ENCODE measurements around the gene CD7. TPM values are rescaled to one million over a fixed set of nuclear protein-coding genes. Genes with fewer than 3 reads are reported as not detected.

Gene CD7
- total and polyA plus RNA-seq, 7 donors = 0.13 to 0.81 (median 0.19) TPM; not detected in 1

DNA sequence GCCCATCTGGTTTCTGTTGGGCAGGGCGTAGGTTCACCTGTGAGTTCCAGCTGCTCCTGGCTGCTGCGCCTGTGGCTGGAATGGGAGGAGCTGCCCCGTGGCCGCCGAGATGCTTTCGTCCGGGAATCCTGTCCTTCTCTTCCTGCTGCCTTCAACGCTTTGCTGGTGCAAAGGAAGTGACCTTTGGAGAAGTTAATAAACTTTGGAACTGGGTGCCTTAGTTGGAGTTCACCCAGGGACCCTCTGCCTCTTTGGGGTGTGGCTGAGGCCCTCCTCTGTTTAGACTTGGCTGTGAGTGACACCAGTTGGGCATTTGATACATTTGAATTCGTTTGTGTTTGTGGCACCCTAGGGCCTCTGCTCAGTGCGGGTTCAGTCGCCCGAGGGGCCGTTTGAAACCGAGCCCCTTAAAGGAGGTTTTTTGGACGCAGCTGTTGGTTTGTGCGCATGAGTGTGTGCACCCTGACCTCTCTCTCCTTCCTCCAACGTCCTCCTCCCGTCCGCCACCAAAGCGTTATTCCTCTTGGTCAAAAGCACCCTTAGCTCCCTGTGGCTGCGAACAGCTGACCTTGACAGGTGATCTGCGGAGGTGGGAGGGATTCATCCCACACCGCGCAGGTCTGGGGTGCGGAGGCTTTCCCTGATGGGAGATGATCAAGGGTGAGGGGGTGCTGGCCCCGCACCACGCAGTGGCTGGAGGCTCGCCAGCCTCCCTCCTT is 25.1 kb upstream of the CD7 start:
- WGBS, 3 donors = 72 to 75% (median 73%) methylated on average over 28 of the region's 28 CpGs
- DNase-seq = no peak
- Histone ChIP-seq H3K4me3 (no peak overlapping the region), H3K9me3 (no peaks in the 10 kb centered on the region), H3K4me1 (peaks cover 11% of the 10 kb centered on the region), H3K36me3 (ENCODE audit: insufficient read depth in 1 of 2, low read depth in 1 of 2) (no peaks in the 10 kb centered on the region), H3K27me3 (ENCODE audit: insufficient read depth in 3 of 3, low read length in 2 of 3) (no peaks in the 10 kb centered on the region), H3K27ac (no peak overlapping the region)
- no peak for ATAC-seq
- TF ChIP-seq, protein P1, sequence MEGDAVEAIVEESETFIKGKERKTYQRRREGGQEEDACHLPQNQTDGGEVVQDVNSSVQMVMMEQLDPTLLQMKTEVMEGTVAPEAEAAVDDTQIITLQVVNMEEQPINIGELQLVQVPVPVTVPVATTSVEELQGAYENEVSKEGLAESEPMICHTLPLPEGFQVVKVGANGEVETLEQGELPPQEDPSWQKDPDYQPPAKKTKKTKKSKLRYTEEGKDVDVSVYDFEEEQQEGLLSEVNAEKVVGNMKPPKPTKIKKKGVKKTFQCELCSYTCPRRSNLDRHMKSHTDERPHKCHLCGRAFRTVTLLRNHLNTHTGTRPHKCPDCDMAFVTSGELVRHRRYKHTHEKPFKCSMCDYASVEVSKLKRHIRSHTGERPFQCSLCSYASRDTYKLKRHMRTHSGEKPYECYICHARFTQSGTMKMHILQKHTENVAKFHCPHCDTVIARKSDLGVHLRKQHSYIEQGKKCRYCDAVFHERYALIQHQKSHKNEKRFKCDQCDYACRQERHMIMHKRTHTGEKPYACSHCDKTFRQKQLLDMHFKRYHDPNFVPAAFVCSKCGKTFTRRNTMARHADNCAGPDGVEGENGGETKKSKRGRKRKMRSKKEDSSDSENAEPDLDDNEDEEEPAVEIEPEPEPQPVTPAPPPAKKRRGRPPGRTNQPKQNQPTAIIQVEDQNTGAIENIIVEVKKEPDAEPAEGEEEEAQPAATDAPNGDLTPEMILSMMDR (IDR thresholded peaks at IDR 0.05) = no peak
- intact Hi-C loops (cut with DNase I) = no loop called here

DNA sequence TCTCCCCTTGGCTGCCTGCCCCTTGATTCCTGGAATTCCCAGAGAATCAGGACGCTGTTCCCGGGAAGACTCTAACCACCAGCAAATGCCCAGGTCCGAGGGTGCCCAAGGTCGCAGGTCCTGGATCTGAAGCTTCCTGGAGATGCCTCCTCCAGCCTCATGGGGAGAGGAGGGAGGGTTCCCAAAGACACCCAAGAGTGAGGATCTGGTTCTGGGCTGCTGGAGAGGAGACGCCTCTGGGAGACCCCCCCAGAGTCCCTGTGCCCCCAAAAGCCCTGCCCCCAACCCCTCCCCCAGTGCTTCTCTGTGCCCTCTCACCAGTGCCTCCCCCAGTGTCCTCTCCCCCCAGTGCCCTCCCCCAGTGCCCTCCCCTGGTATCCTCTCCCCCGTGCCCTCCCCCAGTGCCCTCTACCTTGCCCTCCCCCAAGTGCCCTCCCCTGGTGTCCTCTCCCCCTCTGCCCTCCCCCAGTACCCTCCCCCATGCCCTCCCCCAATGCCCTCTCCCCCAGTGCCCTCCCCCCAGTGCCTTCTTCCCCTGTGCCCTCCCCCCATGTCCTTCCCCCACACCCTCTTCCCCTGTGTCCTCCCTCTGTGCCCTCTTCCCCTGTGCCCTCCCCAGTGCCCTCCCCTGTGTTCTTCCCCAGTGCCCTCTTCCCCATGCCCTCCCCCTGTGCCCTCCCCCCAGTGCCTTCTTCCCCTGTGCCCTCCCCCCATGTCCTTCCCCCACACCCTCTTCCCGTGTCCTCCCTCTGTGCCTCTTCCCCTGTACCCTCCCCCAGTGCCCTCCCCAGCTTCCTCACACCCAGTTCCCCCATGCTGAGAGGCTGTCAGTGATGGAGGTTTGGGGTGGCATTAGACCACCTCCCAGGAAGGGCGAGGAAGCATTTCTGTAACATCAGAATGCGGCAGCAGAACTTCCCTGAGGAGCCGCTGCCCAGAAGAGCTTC is 22.5 kb upstream of the CD7 start:
- peak in 1 of 2 donors; percentile 38 for DNase-seq
- peaks cover 0 to 2% (median 0%) of the 10 kb centered on the region in 3 donors for H3K27me3 ChIP-seq (ENCODE audit: insufficient read depth in 3 of 3, low read length in 2 of 3)
- ATAC-seq = peak in 1 of 4 donors; percentile 23
- 40 to 56% (median 50%) methylated on average over 10 of the region's 10 CpGs for WGBS, 3 donors
- H3K4me3 ChIP-seq = peak overlapping the region; percentile 56
- TF ChIP-seq, protein P1 (IDR thresholded peaks at IDR 0.05) = no peak
- peaks cover 11% of the 10 kb centered on the region for H3K4me1 ChIP-seq
- no peak overlapping the region for H3K27ac ChIP-seq
- no peaks in the 10 kb centered on the region for H3K36me3 ChIP-seq (ENCODE audit: insufficient read depth in 1 of 2, low read depth in 1 of 2)
- H3K9me3 ChIP-seq = no peaks in the 10 kb centered on the region
- intact Hi-C loops (cut with DNase I) = no loop called here

DNA sequence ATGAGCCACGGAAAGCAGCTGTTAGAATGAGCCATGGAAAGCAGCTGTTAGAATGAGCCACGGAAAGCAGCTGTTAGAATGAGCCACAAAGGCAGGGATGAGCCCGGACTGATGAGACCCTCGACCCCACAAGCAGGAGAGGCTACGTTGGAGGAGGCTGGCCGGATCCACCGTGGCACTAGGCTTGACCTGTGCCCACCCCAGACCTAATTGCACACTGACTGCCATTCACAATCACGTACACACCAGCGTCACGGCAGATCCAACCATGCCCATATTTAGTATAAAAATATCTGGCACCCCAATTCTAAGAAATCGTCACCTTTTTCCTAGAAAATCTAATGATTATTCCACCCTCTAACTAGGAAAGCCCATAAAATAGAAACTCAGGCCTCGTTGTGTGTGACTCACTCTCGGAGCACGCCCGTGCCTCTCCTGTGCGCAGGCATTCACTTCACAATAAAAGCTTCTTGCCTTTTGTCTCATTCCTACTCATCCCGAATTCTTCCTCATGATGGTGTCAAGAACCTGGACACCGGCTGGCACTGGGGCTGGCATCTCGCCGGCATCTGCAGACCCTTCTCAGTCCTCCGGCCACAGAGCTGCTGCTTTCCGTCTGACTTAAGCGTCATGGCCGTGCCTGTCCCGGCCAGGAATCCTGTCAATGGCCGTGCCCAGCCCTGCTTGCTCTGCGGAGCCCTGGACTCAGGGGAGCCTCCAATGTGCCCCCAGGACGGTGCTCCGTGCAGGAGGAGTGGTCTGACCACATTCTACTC is 21.6 kb upstream of the CD7 start:
- peaks cover 0 to 9% (median 2%) of the 10 kb centered on the region in 3 donors for H3K27me3 ChIP-seq (ENCODE audit: insufficient read depth in 3 of 3, low read length in 2 of 3)
- H3K4me1 ChIP-seq = peaks cover 11% of the 10 kb centered on the region
- H3K36me3 ChIP-seq (ENCODE audit: insufficient read depth in 1 of 2, low read depth in 1 of 2) = no peaks in the 10 kb centered on the region
- WGBS, 3 donors = 8 to 17% (median 12%) methylated on average over 29 of the region's 29 CpGs
- H3K27ac ChIP-seq = no peak overlapping the region
- TF ChIP-seq, protein P1 (IDR thresholded peaks at IDR 0.05) = no peak
- H3K4me3 ChIP-seq = peak overlapping the region; percentile 56
- intact Hi-C loops (cut with DNase I) = no loop called here
- peak in 1 of 2 donors; percentile 59 for DNase-seq
- peak; percentile 72 to 83 (median 80) for ATAC-seq
- H3K9me3 ChIP-seq = no peaks in the 10 kb centered on the region

DNA sequence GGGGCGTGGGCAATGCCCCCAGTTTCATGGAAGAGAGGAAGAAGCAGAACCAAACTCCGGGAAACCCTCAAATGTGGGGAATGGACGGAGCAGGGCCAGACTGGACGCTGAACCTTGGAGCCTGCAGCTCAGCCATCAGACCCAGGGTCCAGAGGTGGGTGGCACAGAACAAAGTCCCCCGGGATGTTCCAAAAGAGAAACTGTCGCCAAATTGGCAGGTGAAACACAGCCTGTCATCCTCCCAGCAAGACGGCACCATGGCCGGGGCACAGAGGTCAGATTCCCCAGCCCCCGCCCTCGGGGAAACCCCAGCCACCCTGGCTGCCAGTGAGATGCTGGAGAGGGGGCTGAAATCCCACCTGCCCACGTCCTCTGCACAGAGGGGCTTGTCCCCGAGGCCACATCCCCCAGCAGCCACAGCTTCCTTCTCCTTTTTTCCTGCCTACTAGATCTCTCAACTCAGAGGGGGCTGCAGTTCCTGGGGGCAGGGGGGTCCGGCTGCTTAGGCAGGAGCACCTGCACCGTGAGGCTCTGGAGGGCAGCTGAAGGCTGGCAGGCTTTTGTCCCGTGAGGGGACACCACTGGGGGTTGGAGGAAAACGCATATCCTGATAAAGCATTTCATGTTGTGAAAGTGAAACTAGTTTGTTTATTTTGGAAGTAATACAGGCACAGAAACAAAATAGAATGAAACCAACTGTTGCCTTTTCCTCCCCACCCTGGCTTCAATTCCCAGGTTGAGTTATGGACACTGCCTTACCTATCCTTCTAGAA is 17.4 kb upstream of the CD7 start:
- TF ChIP-seq, protein P1 (IDR thresholded peaks at IDR 0.05) = no peak
- no peak overlapping the region for H3K27ac ChIP-seq
- ATAC-seq (no peak), DNase-seq (peak in 1 of 2 donors; percentile 52)
- H3K4me3 ChIP-seq = peak overlapping the region; percentile 63
- intact Hi-C loops (cut with DNase I) = loop anchor here in 1 of 2 donors (5.0 kb wide), 1 partner anchor 308 kb away; no protein-coding TSS in a partner anchor
- 23 to 46% (median 27%) methylated on average over 16 of the region's 16 CpGs for WGBS, 3 donors
- peaks cover 0 to 45% (median 10%) of the 10 kb centered on the region in 3 donors for H3K27me3 ChIP-seq (ENCODE audit: insufficient read depth in 3 of 3, low read length in 2 of 3)
- no peaks in the 10 kb centered on the region for H3K36me3 ChIP-seq (ENCODE audit: insufficient read depth in 1 of 2, low read depth in 1 of 2)
- H3K4me1 ChIP-seq = peaks cover 28% of the 10 kb centered on the region
- H3K9me3 ChIP-seq = no peaks in the 10 kb centered on the region

Data from psoas muscle (tissue), 8 donors.